ENCODE measurements around the gene SND1.

The SND1 gene

GRCh38 chr7:127718340-127718679 is 66.3 kb downstream of the SND1 start:
- no peak for DNase-seq (ENCODE audit: low spot score)
- TF ChIP-seq CTCF (IDR thresholded peaks at IDR 0.05) = no peak
- H3K4me3 ChIP-seq = no peak overlapping the region
- H3K27ac ChIP-seq = no peak overlapping the region

- Histone ChIP-seq H3K27ac (no peak overlapping the region), H3K4me3 (no peak overlapping the region)
- TF ChIP-seq CTCF (IDR thresholded peaks at IDR 0.05) = no peak
- no peak for DNase-seq (ENCODE audit: low spot score)
Measured at GRCh38 chr7:127726476-127726875, 74.5 kb downstream of the SND1 start.

- DNase-seq (ENCODE audit: low spot score) = no peak
- H3K27ac ChIP-seq = no peak overlapping the region
- no peak overlapping the region for H3K4me3 ChIP-seq
- no peak for TF ChIP-seq CTCF (IDR thresholded peaks at IDR 0.05)
Measured at GRCh38 chr7:127730658-127731276, 78.8 kb downstream of the SND1 start.

- no peak for DNase-seq (ENCODE audit: low spot score)
- no peak for TF ChIP-seq CTCF (IDR thresholded peaks at IDR 0.05)
- Histone ChIP-seq H3K27ac (no peak overlapping the region), H3K4me3 (no peak overlapping the region)
Measured at GRCh38 chr7:127731431-127732080, 79.6 kb downstream of the SND1 start.

- DNase-seq (ENCODE audit: low spot score) = no peak
- Histone ChIP-seq H3K4me3 (no peak overlapping the region), H3K27ac (no peak overlapping the region)
- no peak for TF ChIP-seq CTCF (IDR thresholded peaks at IDR 0.05)
Measured at GRCh38 chr7:127732306-127732705, 80.3 kb downstream of the SND1 start.

GRCh38 chr7:127733986-127734385 is 82.0 kb downstream of the SND1 start:
- no peak for TF ChIP-seq CTCF (IDR thresholded peaks at IDR 0.05)
- no peak for DNase-seq (ENCODE audit: low spot score)
- Histone ChIP-seq H3K4me3 (no peak overlapping the region), H3K27ac (no peak overlapping the region)

- Histone ChIP-seq H3K27ac (no peak overlapping the region), H3K4me3 (no peak overlapping the region)
- no peak for DNase-seq (ENCODE audit: low spot score)
- no peak for TF ChIP-seq CTCF (IDR thresholded peaks at IDR 0.05)
Measured at GRCh38 chr7:127736511-127736910, 84.5 kb downstream of the SND1 start.
